Measurements from ENCODE around the gene TXNDC5. TPM values are rescaled to one million over a fixed set of nuclear protein-coding genes. Genes with fewer than 3 reads are reported as not detected.

Gene TXNDC5
- total and polyA plus RNA-seq, 9 of the 15 experiments (the other 6 are each of a cell fraction or from before 2014, with no cell fraction given): 33.9 to 156 (median 137) TPM

DNA sequence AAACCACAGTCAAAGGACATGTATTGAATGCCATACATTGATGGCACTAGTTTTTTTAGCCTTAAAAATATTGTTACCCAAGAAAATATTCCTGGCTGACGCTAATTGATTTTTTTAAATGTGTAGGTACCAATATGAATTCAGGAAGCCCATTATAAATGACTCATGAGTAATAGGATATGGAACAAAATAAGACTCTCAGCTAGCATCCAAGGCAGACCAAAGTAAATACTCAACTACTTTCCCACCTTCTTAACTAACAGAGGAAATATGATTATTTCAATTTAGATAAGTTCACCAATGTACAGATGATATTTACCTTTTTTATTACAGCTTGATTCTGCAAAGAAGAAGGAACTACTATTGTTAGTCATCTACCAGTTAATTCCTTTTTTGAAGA, 43.2 kb upstream of the TXNDC5 start:
- Histone ChIP-seq H3K4me3 (no peak overlapping the region), H3K4me1 (replicated peaks in 1 of 2; ENCODE audit: control insufficient read depth in 2 of 2, insufficient read depth in 2 of 2, low read length in 2 of 2) (no peaks in the 10 kb centered on the region), H3K36me3 (ENCODE audit: control insufficient read depth, insufficient read depth, low read length) (no peaks in the 10 kb centered on the region), H3K9ac (ENCODE audit: insufficient read depth in 1 of 2, low read depth in 2 of 2, low read length in 2 of 2) (no peak overlapping the region), H3K9me3 (replicated peaks; ENCODE audit: control insufficient read depth, insufficient read depth, low read depth, low read length) (peaks cover 2% of the 10 kb centered on the region; the same call in 1 of the 2 replicates), H3K27ac (ENCODE audit: extremely low read depth, low read depth, low read length) (no peak overlapping the region), H2AFZ (ENCODE audit: low read depth, low read length) (no peak overlapping the region), H4K20me1 (replicated peaks; ENCODE audit: control insufficient read depth, insufficient read depth, low read length) (no peaks in the 10 kb centered on the region), H3K9me1 (ENCODE audit: control insufficient read depth, insufficient read depth, low read length) (no peaks in the 10 kb centered on the region), H3K27me3 (ENCODE audit: control insufficient read depth in 2 of 2, insufficient read depth in 2 of 2, low read length in 2 of 2) (peaks cover 7 to 28% of the 10 kb centered on the region in 2 experiments; a peak in 4 of 5 replicates), H3K79me2 (ENCODE audit: control insufficient read depth, insufficient read depth, low read length) (no peaks in the 10 kb centered on the region), H3K4me2 (ENCODE audit: insufficient read depth, low read length) (no peak overlapping the region)
- DNase-seq (ENCODE audit: extremely low read depth in 1 of 4, low spot score in 3 of 4) (no peak), ATAC-seq (no peak), FAIRE-seq (no peak)
- in situ Hi-C loops (cut with MboI): no loop called here
- POLR2A ChIA-PET: no interaction called here
- TF ChIP-seq CHD2 (IDR thresholded peaks at IDR 0.05; ENCODE audit: low read depth, low read length): no peak
- no peak for TF ChIP-seq TARDBP (IDR thresholded peaks at IDR 0.05)
- no peak for TF ChIP-seq E2F3 (CRISPR knock-in tag; IDR thresholded peaks at IDR 0.05)
- TF ChIP-seq SLC30A9 (CRISPR knock-in tag; IDR thresholded peaks at IDR 0.05): no peak
- no peak for TF ChIP-seq SRSF9 (IDR thresholded peaks at IDR 0.05; ENCODE audit: borderline replicate concordance, low read depth, low read length)
- TF ChIP-seq ZNF324 (CRISPR knock-in tag; IDR thresholded peaks at IDR 0.05): no peak
- TF ChIP-seq, protein P1, sequence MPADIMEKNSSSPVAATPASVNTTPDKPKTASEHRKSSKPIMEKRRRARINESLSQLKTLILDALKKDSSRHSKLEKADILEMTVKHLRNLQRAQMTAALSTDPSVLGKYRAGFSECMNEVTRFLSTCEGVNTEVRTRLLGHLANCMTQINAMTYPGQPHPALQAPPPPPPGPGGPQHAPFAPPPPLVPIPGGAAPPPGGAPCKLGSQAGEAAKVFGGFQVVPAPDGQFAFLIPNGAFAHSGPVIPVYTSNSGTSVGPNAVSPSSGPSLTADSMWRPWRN (IDR thresholded peaks at IDR 0.05; ENCODE audit: low read depth): no peak
- BruUV-seq (replicated peaks): no TSS peak
- CTCF ChIA-PET (ENCODE audit: low intra/inter-chr PET ratio): no interaction called here
- 0% methylated on average over 1 of the region's 1 CpG for WGBS (ENCODE audit: insufficient coverage, low coverage, missing lambda C conversion rate)
- intact Hi-C loops (cut with micrococcal nuclease): no loop called here

DNA sequence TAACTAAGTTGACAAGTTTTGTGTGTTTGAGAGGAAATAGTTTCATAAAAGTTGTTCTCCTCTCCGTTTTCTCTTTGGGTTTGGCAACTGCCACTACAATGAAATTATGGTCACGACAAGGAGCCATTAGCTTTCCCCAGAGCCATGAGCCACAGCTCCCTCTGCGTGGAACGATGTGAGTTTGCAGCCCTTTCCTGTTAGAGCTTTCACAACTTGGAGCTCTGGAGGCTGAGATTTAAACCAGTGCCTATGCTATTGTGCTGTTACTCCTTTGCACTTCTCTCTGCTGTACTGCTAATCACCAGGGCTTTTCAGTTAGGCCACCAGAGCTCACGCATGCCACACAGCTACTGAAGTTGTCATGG, 29.3 kb upstream of the TXNDC5 start:
- H3K27ac ChIP-seq (ENCODE audit: extremely low read depth, low read depth, low read length): no peak overlapping the region
- H3K9me1 ChIP-seq (ENCODE audit: control insufficient read depth, insufficient read depth, low read length): no peaks in the 10 kb centered on the region
- no peak for TF ChIP-seq PHB2 (IDR thresholded peaks at IDR 0.05; ENCODE audit: low read depth)
- TF ChIP-seq CTBP1 (IDR thresholded peaks at IDR 0.05; ENCODE audit: borderline replicate concordance): no peak
- TF ChIP-seq GATAD2A (IDR thresholded peaks at IDR 0.05): no peak
- no peak for TF ChIP-seq ZFX (CRISPR knock-in tag; IDR thresholded peaks at IDR 0.05)
- TF ChIP-seq ZSCAN32 (CRISPR knock-in tag; IDR thresholded peaks at IDR 0.05): no peak
- no peak for TF ChIP-seq RBM17 (IDR thresholded peaks at IDR 0.05; ENCODE audit: borderline replicate concordance, low read depth, low read length)
- no peak for TF ChIP-seq ZNF589 (CRISPR knock-in tag; IDR thresholded peaks at IDR 0.05; ENCODE audit: low read depth)
- no peak for TF ChIP-seq ZNF77 (CRISPR knock-in tag; IDR thresholded peaks at IDR 0.05)
- no peak for TF ChIP-seq TAF15 (IDR thresholded peaks at IDR 0.05; ENCODE audit: low read depth, low read length)
- TF ChIP-seq RBM34 (IDR thresholded peaks at IDR 0.05; ENCODE audit: borderline replicate concordance, insufficient read depth, low read length): no peak
- 3% methylated on average over 5 of the region's 5 CpGs for WGBS (ENCODE audit: insufficient coverage, low coverage, missing lambda C conversion rate)
- FAIRE-seq: no peak
- H3K27me3 ChIP-seq (ENCODE audit: control insufficient read depth in 2 of 2, insufficient read depth in 2 of 2, low read length in 2 of 2): peaks cover 4 to 30% of the 10 kb centered on the region in 2 experiments; a peak in 3 of 5 replicates
- no peak overlapping the region for H3K4me3 ChIP-seq
- H3K4me2 ChIP-seq (ENCODE audit: insufficient read depth, low read length): no peak overlapping the region
- in situ Hi-C loops (cut with MboI) (no loop called here), intact Hi-C loops (cut with micrococcal nuclease) (no loop called here)
- no peaks in the 10 kb centered on the region for H3K36me3 ChIP-seq (ENCODE audit: control insufficient read depth, insufficient read depth, low read length)
- no TSS peak for BruUV-seq (replicated peaks)
- ChIA-PET CTCF (ENCODE audit: low intra/inter-chr PET ratio) (no interaction called here), POLR2A (interaction anchor here (0.6 to 1.6 kb wide), 5 partner anchors 9 to 37 kb away, joined by 3 to 5 read pairs (median 3); no protein-coding TSS in a partner anchor)
- H2AFZ ChIP-seq (ENCODE audit: low read depth, low read length): no peak overlapping the region
- H3K79me2 ChIP-seq (ENCODE audit: control insufficient read depth, insufficient read depth, low read length): no peaks in the 10 kb centered on the region
- no peaks in the 10 kb centered on the region for H4K20me1 ChIP-seq (replicated peaks; ENCODE audit: control insufficient read depth, insufficient read depth, low read length)
- no peaks in the 10 kb centered on the region for H3K9me3 ChIP-seq (replicated peaks; ENCODE audit: control insufficient read depth, insufficient read depth, low read depth, low read length)
- no peak for DNase-seq (ENCODE audit: extremely low read depth in 1 of 4, low spot score in 3 of 4)
- no peak overlapping the region for H3K9ac ChIP-seq (ENCODE audit: insufficient read depth in 1 of 2, low read depth in 2 of 2, low read length in 2 of 2)
- no peaks in the 10 kb centered on the region; a peak in 1 of 5 replicates for H3K4me1 ChIP-seq (replicated peaks in 1 of 2; ENCODE audit: control insufficient read depth in 2 of 2, insufficient read depth in 2 of 2, low read length in 2 of 2)
- ATAC-seq: peak; percentile 33; the same call in 2 of the 3 replicates
